ENCODE measurements around the gene CDKN2C. TPM values are rescaled to one million over a fixed set of nuclear protein-coding genes. Genes with fewer than 3 reads are reported as not detected.

The CDKN2C gene
- total RNA-seq, 2 donors from 2014 or later = 0.66 TPM

DNA sequence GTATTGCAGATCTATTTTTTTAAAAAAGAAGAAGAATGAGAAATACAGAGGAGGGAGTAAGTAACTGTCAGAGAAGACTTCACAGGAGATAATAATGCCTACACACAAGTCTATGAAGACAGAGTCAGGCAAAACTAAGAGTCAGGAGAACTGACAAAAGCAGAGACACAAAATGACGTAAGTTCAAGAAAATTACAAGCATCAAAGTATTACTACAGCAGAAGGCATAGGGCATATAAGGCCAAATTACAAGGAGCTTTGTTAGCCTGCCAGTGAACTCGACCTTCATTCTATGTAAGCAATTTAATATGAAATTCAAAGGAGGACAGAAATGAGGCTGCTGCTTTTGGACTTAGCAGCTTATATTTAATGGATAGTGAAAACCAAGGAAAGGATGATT, 33.7 kb upstream of the CDKN2C start:
- no peak for DNase-seq
- Histone ChIP-seq H3K9me3 (ENCODE audit: control insufficient read depth, low read length) (peaks cover 32% of the 10 kb centered on the region), H3K27me3 (ENCODE audit: control insufficient read depth, insufficient read depth, low read length, poor library complexity, severe bottlenecking) (no peaks in the 10 kb centered on the region), H3K4me1 (ENCODE audit: control insufficient read depth, insufficient read depth, low read length) (peaks cover 3% of the 10 kb centered on the region), H3K27ac (ENCODE audit: low read depth, low read length) (no peak overlapping the region), H3K4me3 (ENCODE audit: low read length) (no peak overlapping the region), H3K9ac (ENCODE audit: extremely low read depth, low read length, poor library complexity, severe bottlenecking) (no peak overlapping the region), H3K36me3 (ENCODE audit: control insufficient read depth, insufficient read depth, low read length) (peaks cover 19% of the 10 kb centered on the region)
- Mint-ChIP-seq H3K36me3 (ENCODE audit: low read depth) (peaks cover 18% of the 10 kb centered on the region), H3K9me3 (peaks cover 7% of the 10 kb centered on the region), H3K27ac (no peak overlapping the region), H3K4me1 (peaks cover 17% of the 10 kb centered on the region), H3K4me3 (no peak overlapping the region), H3K27me3 (ENCODE audit: insufficient read depth) (no peaks in the 10 kb centered on the region)
- WGBS, 2 experiments (ENCODE audit: insufficient coverage in 1 of 2, insufficient read length in 1 of 2) = 90 to 92% methylated on average over 2 of the region's 2 CpGs
- TF ChIP-seq, protein P1, sequence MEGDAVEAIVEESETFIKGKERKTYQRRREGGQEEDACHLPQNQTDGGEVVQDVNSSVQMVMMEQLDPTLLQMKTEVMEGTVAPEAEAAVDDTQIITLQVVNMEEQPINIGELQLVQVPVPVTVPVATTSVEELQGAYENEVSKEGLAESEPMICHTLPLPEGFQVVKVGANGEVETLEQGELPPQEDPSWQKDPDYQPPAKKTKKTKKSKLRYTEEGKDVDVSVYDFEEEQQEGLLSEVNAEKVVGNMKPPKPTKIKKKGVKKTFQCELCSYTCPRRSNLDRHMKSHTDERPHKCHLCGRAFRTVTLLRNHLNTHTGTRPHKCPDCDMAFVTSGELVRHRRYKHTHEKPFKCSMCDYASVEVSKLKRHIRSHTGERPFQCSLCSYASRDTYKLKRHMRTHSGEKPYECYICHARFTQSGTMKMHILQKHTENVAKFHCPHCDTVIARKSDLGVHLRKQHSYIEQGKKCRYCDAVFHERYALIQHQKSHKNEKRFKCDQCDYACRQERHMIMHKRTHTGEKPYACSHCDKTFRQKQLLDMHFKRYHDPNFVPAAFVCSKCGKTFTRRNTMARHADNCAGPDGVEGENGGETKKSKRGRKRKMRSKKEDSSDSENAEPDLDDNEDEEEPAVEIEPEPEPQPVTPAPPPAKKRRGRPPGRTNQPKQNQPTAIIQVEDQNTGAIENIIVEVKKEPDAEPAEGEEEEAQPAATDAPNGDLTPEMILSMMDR (conservative IDR thresholded peaks at IDR 0.05) = no peak

DNA sequence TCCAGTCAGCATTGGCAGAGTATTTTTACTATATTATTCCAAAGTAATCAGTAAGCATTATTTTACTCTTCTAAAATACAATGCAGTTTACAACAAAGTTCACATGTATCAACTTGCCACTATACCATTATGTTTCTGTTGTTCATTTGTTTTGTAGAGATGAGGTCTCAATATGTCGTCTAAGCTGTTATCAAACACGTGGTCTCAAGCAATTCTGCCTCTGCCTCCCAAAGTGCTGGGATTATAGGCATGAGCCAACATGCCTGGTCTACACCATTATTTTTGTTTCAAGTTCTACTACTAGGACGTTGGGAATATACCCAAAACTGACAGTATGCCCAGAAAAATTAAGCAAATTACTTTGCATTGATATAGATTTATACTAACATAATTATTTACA, 29.8 kb upstream of the CDKN2C start:
- no peak for DNase-seq
- Histone ChIP-seq H3K9me3 (ENCODE audit: control insufficient read depth, low read length) (no peaks in the 10 kb centered on the region), H3K27ac (ENCODE audit: low read depth, low read length) (no peak overlapping the region), H3K4me1 (ENCODE audit: control insufficient read depth, insufficient read depth, low read length) (peaks cover 11% of the 10 kb centered on the region), H3K27me3 (ENCODE audit: control insufficient read depth, insufficient read depth, low read length, poor library complexity, severe bottlenecking) (no peaks in the 10 kb centered on the region), H3K4me3 (ENCODE audit: low read length) (no peak overlapping the region), H3K36me3 (ENCODE audit: control insufficient read depth, insufficient read depth, low read length) (no peaks in the 10 kb centered on the region), H3K9ac (ENCODE audit: extremely low read depth, low read length, poor library complexity, severe bottlenecking) (no peak overlapping the region)
- TF ChIP-seq, protein P1 (conservative IDR thresholded peaks at IDR 0.05) = no peak
- Mint-ChIP-seq H3K9me3 (no peaks in the 10 kb centered on the region), H3K4me1 (peaks cover 24% of the 10 kb centered on the region), H3K4me3 (no peak overlapping the region), H3K27ac (no peak overlapping the region), H3K27me3 (ENCODE audit: insufficient read depth) (no peaks in the 10 kb centered on the region), H3K36me3 (ENCODE audit: low read depth) (peaks cover 5% of the 10 kb centered on the region)
- 95% methylated on average over 3 of the region's 3 CpGs; no CpG with 5 or more reads in 1 of the 2 experiments for WGBS, 2 experiments (ENCODE audit: insufficient coverage in 1 of 2, insufficient read length in 1 of 2)

DNA sequence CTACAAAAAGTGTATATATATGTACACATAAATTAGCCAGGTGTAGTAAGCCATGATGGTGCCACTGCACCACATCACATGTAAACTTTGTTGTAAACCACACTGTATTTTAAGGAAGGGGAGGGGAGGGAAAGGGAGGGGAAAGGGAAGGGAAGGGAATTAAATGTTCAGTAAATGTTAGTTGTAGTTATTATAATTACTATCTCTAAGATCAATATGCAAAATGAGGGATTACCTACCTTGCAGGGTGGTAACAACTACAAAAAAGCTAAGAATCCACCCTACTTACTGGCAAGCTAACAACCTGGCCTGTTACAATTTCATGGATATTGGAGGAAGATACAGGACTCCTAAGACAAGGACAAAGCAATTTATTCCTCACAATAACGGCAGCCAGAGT, 27.7 kb upstream of the CDKN2C start:
- no peak overlapping the region for H3K4me3 ChIP-seq (ENCODE audit: low read length)
- H3K9ac ChIP-seq (ENCODE audit: extremely low read depth, low read length, poor library complexity, severe bottlenecking) = no peak overlapping the region
- Mint-ChIP-seq H3K27ac (no peak overlapping the region), H3K9me3 (no peaks in the 10 kb centered on the region), H3K4me3 (no peak overlapping the region), H3K36me3 (ENCODE audit: low read depth) (peaks cover 5% of the 10 kb centered on the region), H3K27me3 (ENCODE audit: insufficient read depth) (no peaks in the 10 kb centered on the region), H3K4me1 (peaks cover 18% of the 10 kb centered on the region)
- H3K4me1 ChIP-seq (ENCODE audit: control insufficient read depth, insufficient read depth, low read length) = peaks cover 15% of the 10 kb centered on the region
- TF ChIP-seq, protein P1 (conservative IDR thresholded peaks at IDR 0.05) = no peak
- no peak for DNase-seq
- 96% methylated on average over 1 of the region's 1 CpG; no CpG with 5 or more reads in 1 of the 2 experiments for WGBS, 2 experiments (ENCODE audit: insufficient coverage in 1 of 2, insufficient read length in 1 of 2)
- no peak overlapping the region for H3K27ac ChIP-seq (ENCODE audit: low read depth, low read length)
- no peaks in the 10 kb centered on the region for H3K9me3 ChIP-seq (ENCODE audit: control insufficient read depth, low read length)
- no peaks in the 10 kb centered on the region for H3K36me3 ChIP-seq (ENCODE audit: control insufficient read depth, insufficient read depth, low read length)
- H3K27me3 ChIP-seq (ENCODE audit: control insufficient read depth, insufficient read depth, low read length, poor library complexity, severe bottlenecking) = no peaks in the 10 kb centered on the region
